ENCODE data around the gene SPATA21.

Gene SPATA21

GRCh38 chr1:16376971-16377370 lies 60.3 kb downstream of the SPATA21 start:
- no peak for DNase-seq

- DNase-seq, result no peak
Observed at GRCh38 chr1:16375521-16376340, 61.5 kb downstream of the SPATA21 start.

- DNase-seq, result no peak
Observed at GRCh38 chr1:16374266-16374665, 63.0 kb downstream of the SPATA21 start.

GRCh38 chr1:16372535-16373285 lies 64.5 kb downstream of the SPATA21 start:
- DNase-seq, result peak; percentile 12

DNA sequence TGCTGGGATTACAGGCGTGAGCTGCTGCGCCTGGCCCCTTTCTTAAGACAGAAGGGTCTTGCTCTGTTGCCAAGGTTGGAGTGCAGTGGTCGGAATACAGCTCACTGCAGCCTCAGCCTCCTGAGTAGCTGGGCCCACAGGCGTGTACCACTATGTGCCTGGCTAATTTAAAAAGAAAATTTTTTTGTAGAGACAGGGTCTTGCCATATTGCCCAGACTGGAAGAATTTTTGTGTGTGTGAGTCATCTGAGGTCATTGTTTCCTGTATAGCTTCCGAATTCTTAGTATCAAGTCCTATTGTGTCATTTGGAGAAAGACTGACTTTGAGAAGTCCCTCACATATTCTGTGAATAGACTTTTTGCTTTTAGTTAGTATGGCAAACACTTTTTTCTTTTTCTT lies 65.5 kb downstream of the SPATA21 start:
- DNase-seq, result peak; percentile 90

- DNase-seq, result no peak
Observed at GRCh38 chr1:16369821-16370220, 67.4 kb downstream of the SPATA21 start.

GRCh38 chr1:16367968-16368890 lies 69.0 kb downstream of the SPATA21 start:
- peak; percentile 37 for DNase-seq

DNA sequence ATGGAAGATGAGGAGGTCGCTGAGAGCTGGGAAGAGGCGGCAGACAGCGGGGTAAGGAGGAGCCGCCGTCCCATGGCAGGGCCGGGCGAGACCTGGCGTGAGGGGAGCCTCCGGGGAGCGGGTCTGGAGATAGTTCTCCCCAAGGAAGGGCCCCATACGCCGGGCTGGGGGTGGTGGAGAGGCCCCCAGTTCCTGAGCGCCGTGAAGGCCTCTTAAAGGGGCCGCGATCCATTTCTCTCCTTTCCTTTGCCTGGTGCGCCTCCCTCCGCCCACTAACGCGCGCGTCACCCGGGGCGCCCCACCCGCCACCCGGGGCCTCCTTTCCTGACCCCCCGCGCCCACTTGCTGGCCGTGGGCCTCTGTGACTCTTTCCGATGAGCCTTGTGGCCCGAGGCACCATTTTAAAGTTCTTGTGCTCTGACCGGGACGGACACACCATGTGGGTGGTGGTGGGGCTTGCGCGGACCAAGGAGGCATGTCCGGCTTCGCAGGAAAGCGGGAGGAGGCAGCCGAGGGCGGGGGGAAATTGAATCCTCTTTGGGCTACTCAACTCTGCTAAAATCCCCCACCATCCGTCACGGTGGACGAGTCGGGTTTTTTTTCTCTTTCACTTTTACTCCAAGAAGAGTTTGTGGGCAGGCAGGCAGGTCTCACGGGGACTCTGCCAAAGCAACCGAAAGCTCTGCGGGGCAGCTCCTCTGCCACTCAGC lies 69.8 kb downstream of the SPATA21 start:
- peak; percentile 96 for DNase-seq

GRCh38 chr1:16366722-16367257 lies 70.4 kb downstream of the SPATA21 start, which contains the start of gene SZRD1:
Gene SZRD1 (plus strand): TSS chr1:16367242. CDS start chr1:16367258, 16 bp downstream.
- DNase-seq, result peak; percentile 99

- peak; percentile 46 for DNase-seq
Observed at GRCh38 chr1:16365146-16365498, 72.1 kb downstream of the SPATA21 start.

DNA sequence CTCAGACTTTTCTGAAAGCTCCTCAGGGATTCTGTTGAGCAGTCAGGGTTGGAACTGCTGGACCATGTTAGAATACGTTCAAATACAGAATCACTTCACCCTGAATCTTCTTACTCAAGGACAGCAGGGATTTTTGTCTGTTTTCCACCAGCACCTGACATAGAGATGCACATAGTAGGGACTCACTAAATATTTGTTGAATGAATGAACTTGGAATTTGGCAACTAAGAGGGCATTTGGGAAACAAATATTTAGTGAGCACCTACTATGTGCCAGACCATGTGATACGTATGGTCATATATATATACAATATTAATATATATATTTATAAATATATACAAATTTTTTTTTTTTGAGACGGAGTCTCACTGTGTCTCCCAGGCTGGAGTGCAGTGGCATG lies 80.4 kb downstream of the SPATA21 start:
- no peak for DNase-seq

- no peak for DNase-seq
Observed at GRCh38 chr1:16354619-16355018, 82.6 kb downstream of the SPATA21 start.

DNA sequence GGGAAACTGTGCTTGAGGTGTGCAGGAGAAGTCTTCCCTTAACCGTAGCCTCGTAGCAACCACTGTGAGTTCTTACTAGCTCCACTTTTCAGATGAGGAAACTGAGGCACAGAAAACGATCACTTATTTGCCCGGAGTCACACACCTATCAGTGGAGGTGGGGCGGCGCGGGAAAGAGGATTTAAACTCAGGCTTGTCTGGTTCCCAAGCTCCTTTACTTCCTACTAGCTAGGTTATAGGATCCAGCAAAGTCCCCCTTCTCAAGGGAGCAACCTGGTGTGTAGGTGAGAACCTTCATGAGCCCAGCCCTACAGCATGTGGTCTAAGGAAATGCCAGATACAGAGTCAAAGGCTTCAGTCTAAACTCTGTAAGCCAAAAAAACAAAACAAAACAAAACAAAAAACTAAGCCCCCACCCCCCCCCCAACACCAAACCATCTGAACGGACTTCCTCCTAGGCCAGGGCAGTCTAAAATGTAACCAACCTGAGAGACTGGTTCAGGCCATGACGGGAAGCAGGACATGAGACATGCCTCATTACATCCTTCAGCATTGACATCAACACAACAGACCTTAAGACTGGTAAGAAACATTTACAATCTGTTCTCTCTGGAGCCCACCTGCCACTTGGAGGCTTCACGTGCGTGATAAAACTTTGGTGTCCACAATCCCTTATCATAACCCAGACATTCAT lies 84.2 kb downstream of the SPATA21 start:
- DNase-seq, result peak; percentile 15

- DNase-seq, result peak; percentile 92
Observed at GRCh38 chr1:16351994-16352841, 85.0 kb downstream of the SPATA21 start, which contains the start of gene FBXO42. Gene FBXO42 (minus strand): TSS chr1:16352480. CDS start chr1:16315418, 37,062 bp downstream.

DNA sequence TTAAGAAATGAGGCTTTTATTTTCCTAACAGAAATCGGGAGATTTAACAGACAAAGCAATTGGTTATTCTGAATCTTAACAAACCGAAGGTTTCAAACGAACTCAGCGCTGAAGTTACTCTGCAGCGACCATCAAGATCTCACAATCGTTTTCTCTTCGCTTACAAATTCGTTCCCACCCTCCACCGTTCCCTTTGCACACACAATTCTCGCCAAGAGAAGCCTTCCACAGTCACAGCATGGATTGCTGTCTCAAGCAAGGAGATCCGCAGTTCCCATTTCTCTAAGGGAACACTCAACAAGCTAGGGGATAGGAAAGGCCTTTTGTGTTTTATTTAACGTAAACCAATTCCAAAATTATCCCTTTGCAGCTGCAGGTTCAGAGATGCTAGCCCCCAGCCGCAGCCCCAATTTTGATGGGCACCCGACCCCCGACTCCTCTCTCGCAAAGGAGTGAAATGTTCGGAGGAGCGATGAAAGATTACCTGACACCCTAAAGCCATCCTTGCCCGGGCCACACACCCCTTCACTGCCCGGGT lies 85.7 kb downstream of the SPATA21 start:
- peak; percentile 52 for DNase-seq

GRCh38 chr1:16349847-16350406 lies 87.3 kb downstream of the SPATA21 start:
- DNase-seq, result peak; percentile 72

Data from inflammatory macrophage treated with lipopolysaccharide for 4 hours (primary cell).